ENCODE results near the gene ULK4. TPM values are rescaled to one million over a fixed set of nuclear protein-coding genes. Genes with fewer than 3 reads are reported as not detected.

The ULK4 gene
- total and polyA plus RNA-seq, 2 donors (not counting 1 experiment from before 2014, with no cell fraction given): 9.1 to 9.7 TPM

DNA sequence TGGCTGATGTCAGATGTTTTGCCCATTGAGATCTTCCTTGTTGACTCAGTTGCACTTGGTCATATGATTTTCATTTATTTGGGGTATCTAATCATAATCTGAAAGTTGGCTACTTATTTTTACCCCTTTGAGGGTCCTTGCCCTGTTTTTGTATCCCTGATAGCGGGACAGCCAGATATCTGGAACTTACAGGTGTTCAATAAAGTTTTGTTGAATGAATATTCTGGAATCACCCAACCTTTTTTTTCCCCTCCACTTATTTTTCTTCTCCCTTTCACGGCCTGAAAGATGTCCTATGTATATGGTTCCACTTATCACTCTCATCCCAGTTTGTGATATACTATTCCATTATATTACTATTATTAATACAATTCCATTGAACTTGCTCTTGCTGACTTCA, 749.8 kb downstream of the ULK4 start:
- no peak overlapping the region for H3K27ac ChIP-seq (ENCODE audit: insufficient read depth, low read length)
- no peak overlapping the region for H3K4me3 ChIP-seq (replicated peaks in 1 of 4; ENCODE audit: control extremely low read depth in 1 of 4, insufficient read depth in 1 of 4, low read depth in 3 of 4, low read length in 4 of 4)
- peaks cover 5% of the 10 kb centered on the region for H4K20me1 ChIP-seq (ENCODE audit: control insufficient read depth, extremely low read depth, insufficient read depth, low read length)
- no peak for TF ChIP-seq EZH2 (IDR thresholded peaks at IDR 0.05; ENCODE audit: low read length, missing control alignments)
- TF ChIP-seq, protein P1, sequence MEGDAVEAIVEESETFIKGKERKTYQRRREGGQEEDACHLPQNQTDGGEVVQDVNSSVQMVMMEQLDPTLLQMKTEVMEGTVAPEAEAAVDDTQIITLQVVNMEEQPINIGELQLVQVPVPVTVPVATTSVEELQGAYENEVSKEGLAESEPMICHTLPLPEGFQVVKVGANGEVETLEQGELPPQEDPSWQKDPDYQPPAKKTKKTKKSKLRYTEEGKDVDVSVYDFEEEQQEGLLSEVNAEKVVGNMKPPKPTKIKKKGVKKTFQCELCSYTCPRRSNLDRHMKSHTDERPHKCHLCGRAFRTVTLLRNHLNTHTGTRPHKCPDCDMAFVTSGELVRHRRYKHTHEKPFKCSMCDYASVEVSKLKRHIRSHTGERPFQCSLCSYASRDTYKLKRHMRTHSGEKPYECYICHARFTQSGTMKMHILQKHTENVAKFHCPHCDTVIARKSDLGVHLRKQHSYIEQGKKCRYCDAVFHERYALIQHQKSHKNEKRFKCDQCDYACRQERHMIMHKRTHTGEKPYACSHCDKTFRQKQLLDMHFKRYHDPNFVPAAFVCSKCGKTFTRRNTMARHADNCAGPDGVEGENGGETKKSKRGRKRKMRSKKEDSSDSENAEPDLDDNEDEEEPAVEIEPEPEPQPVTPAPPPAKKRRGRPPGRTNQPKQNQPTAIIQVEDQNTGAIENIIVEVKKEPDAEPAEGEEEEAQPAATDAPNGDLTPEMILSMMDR (conservative IDR thresholded peaks at IDR 0.05 in 1 of 2, IDR thresholded peaks at IDR 0.05 in 1 of 2; ENCODE audit: low read depth in 1 of 2, low read length in 2 of 2): no peak
- H3K27me3 ChIP-seq (ENCODE audit: control insufficient read depth, insufficient read depth, low read length): no peaks in the 10 kb centered on the region
- no peak overlapping the region for H2AFZ ChIP-seq (ENCODE audit: low read length)
- no peak for DNase-seq (ENCODE audit: low read depth in 2 of 2)
- no peaks in the 10 kb centered on the region for H3K9me3 ChIP-seq (ENCODE audit: control insufficient read depth, insufficient read depth, low read depth, low read length)
- no peak overlapping the region for H3K9ac ChIP-seq (ENCODE audit: insufficient read depth, low read length)
- H3K36me3 ChIP-seq (ENCODE audit: control insufficient read depth, insufficient read depth, low read length): no peaks in the 10 kb centered on the region
- H3K79me2 ChIP-seq (ENCODE audit: control insufficient read depth, insufficient read depth, low read length): peaks cover 96% of the 10 kb centered on the region
- no peaks in the 10 kb centered on the region for H3K4me1 ChIP-seq (ENCODE audit: control insufficient read depth, extremely low read depth, insufficient read depth, low read length)
- H3K4me2 ChIP-seq (ENCODE audit: extremely low read depth, insufficient read depth, low read length): no peak overlapping the region

DNA sequence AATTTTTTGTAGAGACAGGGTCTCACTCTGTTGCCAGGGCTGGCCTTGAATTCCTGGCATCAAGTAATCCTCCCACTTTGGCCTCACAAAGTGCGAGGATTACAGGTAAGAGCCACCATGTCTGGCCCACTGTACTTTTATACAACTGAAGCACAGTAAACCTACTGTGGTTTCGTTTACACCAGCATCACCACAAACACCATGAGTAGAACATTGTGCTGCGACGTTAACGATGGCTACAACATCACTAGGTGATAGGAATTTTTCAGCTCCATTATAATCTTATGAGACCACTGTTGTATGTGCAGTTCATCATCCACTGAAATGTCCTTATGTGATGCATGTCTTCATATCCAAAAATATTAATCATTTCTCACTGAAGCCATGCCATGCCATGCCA, 750.9 kb downstream of the ULK4 start:
- Histone ChIP-seq H2AFZ (ENCODE audit: low read length) (no peak overlapping the region), H3K27me3 (ENCODE audit: control insufficient read depth, insufficient read depth, low read length) (no peaks in the 10 kb centered on the region), H3K27ac (ENCODE audit: insufficient read depth, low read length) (no peak overlapping the region), H3K79me2 (ENCODE audit: control insufficient read depth, insufficient read depth, low read length) (peaks cover 96% of the 10 kb centered on the region), H3K36me3 (ENCODE audit: control insufficient read depth, insufficient read depth, low read length) (no peaks in the 10 kb centered on the region), H3K4me2 (ENCODE audit: extremely low read depth, insufficient read depth, low read length) (no peak overlapping the region), H4K20me1 (ENCODE audit: control insufficient read depth, extremely low read depth, insufficient read depth, low read length) (peaks cover 7% of the 10 kb centered on the region), H3K4me1 (ENCODE audit: control insufficient read depth, extremely low read depth, insufficient read depth, low read length) (no peaks in the 10 kb centered on the region), H3K4me3 (replicated peaks in 1 of 4; ENCODE audit: control extremely low read depth in 1 of 4, insufficient read depth in 1 of 4, low read depth in 3 of 4, low read length in 4 of 4) (no peak overlapping the region), H3K9me3 (ENCODE audit: control insufficient read depth, insufficient read depth, low read depth, low read length) (no peaks in the 10 kb centered on the region), H3K9ac (ENCODE audit: insufficient read depth, low read length) (no peak overlapping the region)
- TF ChIP-seq, protein P1 (conservative IDR thresholded peaks at IDR 0.05 in 1 of 2, IDR thresholded peaks at IDR 0.05 in 1 of 2; ENCODE audit: low read depth in 1 of 2, low read length in 2 of 2): no peak
- TF ChIP-seq EZH2 (IDR thresholded peaks at IDR 0.05; ENCODE audit: low read length, missing control alignments): no peak
- no peak for DNase-seq (ENCODE audit: low read depth in 2 of 2)

DNA sequence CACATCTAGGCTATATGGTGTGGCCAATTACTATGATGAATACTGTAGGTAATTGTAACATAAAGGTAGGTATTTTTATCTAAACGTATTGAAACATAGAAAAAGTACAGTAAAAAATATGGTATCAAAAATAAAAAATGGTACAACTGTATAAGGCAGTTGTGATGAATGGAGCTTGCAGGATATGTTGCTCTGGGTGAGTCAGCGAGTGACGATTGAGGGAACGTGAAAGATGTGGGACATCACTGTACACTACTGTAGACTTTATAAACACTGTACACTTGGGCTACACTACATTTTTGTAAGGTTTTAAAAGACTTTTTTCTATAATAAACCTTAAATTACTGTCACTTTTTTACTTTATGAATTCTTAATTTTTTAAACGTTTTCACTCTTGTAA, 752.3 kb downstream of the ULK4 start:
- peaks cover 9% of the 10 kb centered on the region for H4K20me1 ChIP-seq (ENCODE audit: control insufficient read depth, extremely low read depth, insufficient read depth, low read length)
- H3K36me3 ChIP-seq (ENCODE audit: control insufficient read depth, insufficient read depth, low read length): no peaks in the 10 kb centered on the region
- H3K9me3 ChIP-seq (ENCODE audit: control insufficient read depth, insufficient read depth, low read depth, low read length): no peaks in the 10 kb centered on the region
- H3K4me1 ChIP-seq (ENCODE audit: control insufficient read depth, extremely low read depth, insufficient read depth, low read length): no peaks in the 10 kb centered on the region
- TF ChIP-seq, protein P1 (conservative IDR thresholded peaks at IDR 0.05 in 1 of 2, IDR thresholded peaks at IDR 0.05 in 1 of 2; ENCODE audit: low read depth in 1 of 2, low read length in 2 of 2): no peak
- TF ChIP-seq EZH2 (IDR thresholded peaks at IDR 0.05; ENCODE audit: low read length, missing control alignments): no peak
- H2AFZ ChIP-seq (ENCODE audit: low read length): no peak overlapping the region
- H3K4me3 ChIP-seq (replicated peaks in 1 of 4; ENCODE audit: control extremely low read depth in 1 of 4, insufficient read depth in 1 of 4, low read depth in 3 of 4, low read length in 4 of 4): no peak overlapping the region
- no peaks in the 10 kb centered on the region for H3K27me3 ChIP-seq (ENCODE audit: control insufficient read depth, insufficient read depth, low read length)
- no peak overlapping the region for H3K27ac ChIP-seq (ENCODE audit: insufficient read depth, low read length)
- H3K79me2 ChIP-seq (ENCODE audit: control insufficient read depth, insufficient read depth, low read length): peaks cover 96% of the 10 kb centered on the region
- H3K9ac ChIP-seq (ENCODE audit: insufficient read depth, low read length): no peak overlapping the region
- H3K4me2 ChIP-seq (ENCODE audit: extremely low read depth, insufficient read depth, low read length): no peak overlapping the region
- no peak for DNase-seq (ENCODE audit: low read depth in 2 of 2)
